ENCODE measurements around the gene ADGB.
"Not testable (repeated sequence)": the region's sequence is repeated elsewhere in the genome, so short reads cannot be mapped to it uniquely, and the experiment has no call there.

The ADGB gene

GRCh38 chr6:146598772-146599405, at the start of gene ADGB:
TSS of gene ADGB (plus strand) at chr6:146598972. CDS start at chr6:146599041, 69 bp downstream.
- DNase-seq: no peak

- no peak for DNase-seq
These were observed 47.9 kb upstream of the ADGB start for GRCh38 chr6:146550911-146551310.

- no peak for DNase-seq
These were observed 47.2 kb upstream of the ADGB start for GRCh38 chr6:146551545-146551944.

- no peak for DNase-seq
These were observed 45.2 kb upstream of the ADGB start for GRCh38 chr6:146553377-146554135.

- DNase-seq: no peak
These were observed 38.2 kb upstream of the ADGB start for GRCh38 chr6:146560607-146561006.

GRCh38 chr6:146566661-146567060, 32.1 kb upstream of the ADGB start:
- not testable (repeated sequence) for DNase-seq

GRCh38 chr6:146568619-146569018, 30.2 kb upstream of the ADGB start:
- DNase-seq: not testable (repeated sequence)

GRCh38 chr6:146574211-146574610, 24.6 kb upstream of the ADGB start:
- DNase-seq: no peak

GRCh38 chr6:146578054-146578453, 20.7 kb upstream of the ADGB start:
- no peak for DNase-seq

- DNase-seq: no peak
These were observed 16.8 kb upstream of the ADGB start for GRCh38 chr6:146581968-146582367.

- no peak for DNase-seq
These were observed 15.9 kb upstream of the ADGB start for GRCh38 chr6:146582857-146583256.

- DNase-seq: no peak
These were observed 14.8 kb upstream of the ADGB start for GRCh38 chr6:146583966-146584365.

- no peak for DNase-seq
These were observed 11.3 kb upstream of the ADGB start for GRCh38 chr6:146587459-146587858.

GRCh38 chr6:146590492-146590891, 8.3 kb upstream of the ADGB start:
- no peak for DNase-seq

- DNase-seq: no peak
These were observed 6.3 kb upstream of the ADGB start for GRCh38 chr6:146592451-146592850.

- DNase-seq: no peak
These were observed 4.8 kb upstream of the ADGB start for GRCh38 chr6:146593986-146594385.

- no peak for DNase-seq
These were observed 4.3 kb upstream of the ADGB start for GRCh38 chr6:146594495-146594894.

GRCh38 chr6:146595972-146596731, 2.6 kb upstream of the ADGB start:
- no peak for DNase-seq

GRCh38 chr6:146601352-146601751, 2.6 kb downstream of the ADGB start:
- DNase-seq: no peak

- DNase-seq: no peak
These were observed 3.8 kb downstream of the ADGB start for GRCh38 chr6:146602526-146602925.

- DNase-seq: no peak
These were observed 15.2 kb downstream of the ADGB start for GRCh38 chr6:146613947-146614346.

GRCh38 chr6:146620655-146621054, 21.9 kb downstream of the ADGB start:
- no peak for DNase-seq

GRCh38 chr6:146628350-146628749, 29.6 kb downstream of the ADGB start:
- DNase-seq: no peak

GRCh38 chr6:146634022-146634421, 35.2 kb downstream of the ADGB start:
- DNase-seq: no peak

Measured in NCI-H2029 treated with DMSO at 0.1 percent for 48 hours (cell line).